CD4-positive, CD25-positive, alpha-beta regulatory T cell (primary cell): Measurements from ENCODE around the gene FBXW10. TPM values are rescaled to one million over a fixed set of nuclear protein-coding genes. Genes with fewer than 3 reads are reported as not detected.
"Not testable (repeated sequence)": the region's sequence is repeated elsewhere in the genome, so short reads cannot be mapped to it uniquely, and the experiment has no call there.

Source experiments
- ATAC-seq, 2 donors: fragments of 150-1000 bp; cut with Tn5 transposase; one replicate each; pipeline ENCODE4 v1.10.0; 2021; ENCODE audit warnings: low read depth in 2 of 2, moderate number of reproducible peaks in 2 of 2, moderate library complexity in 1 of 2
- DNase-seq, 3 donors: peaks; one replicate each; pipeline versions ENCODE4 v3.0.0 to v3.0.0-alpha.2; 2012 to 2022; ENCODE audit warnings: mixed read lengths in 1 of 3
- H3K27ac ChIP-seq: one replicate; pipeline ENCODE4 v1.7.0; 2013; ENCODE audit warnings: mild to moderate bottlenecking, low read length; ENCODE audit not compliant: insufficient read depth, poor library complexity, severe bottlenecking
- H3K27me3 ChIP-seq: one replicate; pipeline ENCODE4 v1.7.0; 2013; ENCODE audit warnings: low read length; ENCODE audit not compliant: control insufficient read depth, insufficient read depth
- H3K36me3 ChIP-seq: one replicate; pipeline ENCODE4 v1.7.0; 2013; ENCODE audit warnings: mild to moderate bottlenecking, low read length, moderate library complexity; ENCODE audit not compliant: control insufficient read depth, insufficient read depth
- H3K4me1 ChIP-seq: 2 replicates; pipeline ENCODE4 v1.7.0; 2013; ENCODE audit warnings: mild to moderate bottlenecking, low read length; ENCODE audit not compliant: insufficient read depth, control insufficient read depth, poor library complexity, severe bottlenecking
- H3K4me3 ChIP-seq: one replicate; pipeline ENCODE4 v1.7.0; 2013; ENCODE audit warnings: low read depth, mild to moderate bottlenecking, low read length, moderate library complexity
- H3K9me3 ChIP-seq, 2 experiments: 1 replicate in 1 of 2; 2 replicates in 1 of 2; pipeline ENCODE4 v1.7.0; 2013; ENCODE audit warnings: low read length in 2 of 2, mild to moderate bottlenecking in 1 of 2, moderate library complexity in 1 of 2; ENCODE audit not compliant: control insufficient read depth in 2 of 2
- H3K27ac Mint-ChIP-seq, 3 donors: one replicate each; pipeline ENCODE4 v1.8.0; 2020 to 2022; ENCODE audit warnings: mild to moderate bottlenecking in 3 of 3, mixed read lengths in 3 of 3, moderate library complexity in 2 of 3
- H3K27me3 Mint-ChIP-seq: one replicate; pipeline ENCODE4 v1.8.0; 2022; ENCODE audit warnings: mild to moderate bottlenecking, mixed read lengths
- H3K36me3 Mint-ChIP-seq: one replicate; pipeline ENCODE4 v1.8.0; 2020; ENCODE audit warnings: mixed read lengths
- H3K4me1 Mint-ChIP-seq, 4 donors: one replicate each; pipeline ENCODE4 v1.8.0; 2020 to 2022; ENCODE audit warnings: mixed read lengths in 4 of 4, mild to moderate bottlenecking in 1 of 4
- H3K4me3 Mint-ChIP-seq, 4 donors: one replicate each; pipeline ENCODE4 v1.8.0; 2020 to 2022; ENCODE audit warnings: mild to moderate bottlenecking in 4 of 4, mixed read lengths in 4 of 4, moderate library complexity in 3 of 4
- H3K9me3 Mint-ChIP-seq, 7 donors: one replicate each; pipeline ENCODE4 v1.8.0; 2020 to 2022; ENCODE audit warnings: mixed read lengths in 7 of 7, mild to moderate bottlenecking in 3 of 7, moderate library complexity in 2 of 7
- polyA plus RNA-seq, 4 donors: library from polyadenylated mRNA; unstranded; fragments of 300-500 nt; fragmentation: Illumina TruSeq; gene quantifications; one replicate each; pipeline ENCODE4 v1.2.3, GENCODE V29; 2021
- total RNA-seq: library from RNA; stranded (reverse); gene quantifications from one replicate; pipeline ENCODE4 v1.2.3, GENCODE V29; 2022

Gene FBXW10
- total and polyA plus RNA-seq, 5 donors from 2014 or later = not detected

GRCh38 chr17:18781805-18782204 is 38.0 kb downstream of the FBXW10 start:
- H3K27me3 Mint-ChIP-seq, H3K27me3 ChIP-seq, H3K36me3 ChIP-seq, H3K36me3 Mint-ChIP-seq, ATAC-seq, H3K9me3 Mint-ChIP-seq, H3K9me3 ChIP-seq, H3K4me1 ChIP-seq: not testable (repeated sequence)
- peak overlapping the region; percentile 88 for H3K27ac ChIP-seq
- H3K27ac Mint-ChIP-seq = peak overlapping the region in 1 of 3 donors; percentile 5
- H3K4me3 ChIP-seq = peak overlapping the region; percentile 32
- DNase-seq = peak in 2 of 3 donors; percentile 3 to 5
- peak overlapping the region in 3 of 4 donors; percentile 61 to 72 (median 63) for H3K4me3 Mint-ChIP-seq
- H3K4me1 Mint-ChIP-seq = peaks cover 4 to 36% (median 17%) of the 10 kb centered on the region in 4 donors

GRCh38 chr17:18785933-18786332 is 42.1 kb downstream of the FBXW10 start:
- H3K36me3 ChIP-seq, H3K27me3 ChIP-seq, ATAC-seq, H3K9me3 ChIP-seq, H3K9me3 Mint-ChIP-seq, H3K4me1 ChIP-seq, H3K27ac Mint-ChIP-seq, H3K4me3 ChIP-seq, H3K27me3 Mint-ChIP-seq, DNase-seq, H3K27ac ChIP-seq: not testable (repeated sequence)
- Mint-ChIP-seq H3K36me3 (peaks cover 12% of the 10 kb centered on the region), H3K4me3 (peak overlapping the region in 1 of 4 donors; percentile 26), H3K4me1 (peaks cover 0 to 55% (median 28%) of the 10 kb centered on the region in 4 donors)

- not testable (repeated sequence) for H3K4me3 ChIP-seq, H3K9me3 Mint-ChIP-seq, H3K27me3 Mint-ChIP-seq, ATAC-seq, H3K4me3 Mint-ChIP-seq, DNase-seq, H3K4me1 ChIP-seq, H3K27ac Mint-ChIP-seq, H3K27me3 ChIP-seq, H3K27ac ChIP-seq, H3K9me3 ChIP-seq, H3K36me3 ChIP-seq
- Mint-ChIP-seq H3K4me1 (peaks cover 0 to 55% (median 28%) of the 10 kb centered on the region in 4 donors), H3K36me3 (peaks cover 12% of the 10 kb centered on the region)
Observed at GRCh38 chr17:18786890-18787289, 43.0 kb downstream of the FBXW10 start.

- not testable (repeated sequence) for H3K36me3 ChIP-seq, H3K9me3 ChIP-seq, H3K9me3 Mint-ChIP-seq, H3K4me3 Mint-ChIP-seq, H3K36me3 Mint-ChIP-seq, H3K27ac ChIP-seq, H3K4me3 ChIP-seq, H3K27ac Mint-ChIP-seq, H3K27me3 ChIP-seq, H3K27me3 Mint-ChIP-seq, H3K4me1 ChIP-seq
- DNase-seq = peak in 1 of 3 donors; percentile 30
- peak; percentile 65 to 67 for ATAC-seq
- peaks cover 4 to 34% (median 20%) of the 10 kb centered on the region in 4 donors for H3K4me1 Mint-ChIP-seq
Observed at GRCh38 chr17:18791402-18791801, 47.5 kb downstream of the FBXW10 start.

GRCh38 chr17:18794841-18795240 is 51.0 kb downstream of the FBXW10 start:
- not testable (repeated sequence) for H3K27me3 Mint-ChIP-seq, DNase-seq, H3K9me3 Mint-ChIP-seq, H3K27ac ChIP-seq, ATAC-seq, H3K27me3 ChIP-seq, H3K4me1 ChIP-seq, H3K4me3 ChIP-seq, H3K9me3 ChIP-seq
- Mint-ChIP-seq H3K36me3 (peaks cover 15% of the 10 kb centered on the region), H3K27ac (peak overlapping the region in 1 of 3 donors; percentile 65), H3K4me3 (peak overlapping the region in 1 of 4 donors; percentile 21), H3K4me1 (peaks cover 4 to 16% (median 9%) of the 10 kb centered on the region in 4 donors)
- peaks cover 12% of the 10 kb centered on the region for H3K36me3 ChIP-seq

GRCh38 chr17:18796887-18797286 is 53.0 kb downstream of the FBXW10 start:
- not testable (repeated sequence) for ATAC-seq
- H3K36me3 Mint-ChIP-seq = peaks cover 18% of the 10 kb centered on the region
- peaks cover 4 to 13% (median 10%) of the 10 kb centered on the region in 4 donors for H3K4me1 Mint-ChIP-seq

GRCh38 chr17:18803458-18804245 is 59.8 kb downstream of the FBXW10 start:
- H3K36me3 Mint-ChIP-seq = peaks cover 12% of the 10 kb centered on the region
- DNase-seq, H3K9me3 Mint-ChIP-seq, H3K27me3 ChIP-seq, H3K4me3 ChIP-seq, H3K27ac ChIP-seq, H3K4me1 ChIP-seq, H3K9me3 ChIP-seq, H3K27ac Mint-ChIP-seq, H3K27me3 Mint-ChIP-seq, H3K4me1 Mint-ChIP-seq, H3K4me3 Mint-ChIP-seq, ATAC-seq: not testable (repeated sequence)
- H3K36me3 ChIP-seq = peaks cover 23% of the 10 kb centered on the region

More at GRCh38 chr17:18796887-18797286, 53.0 kb downstream of the FBXW10 start:
- H3K9me3 ChIP-seq, H3K27me3 Mint-ChIP-seq, H3K4me3 Mint-ChIP-seq, H3K4me3 ChIP-seq, H3K27ac ChIP-seq, H3K9me3 Mint-ChIP-seq, H3K4me1 ChIP-seq, H3K27ac Mint-ChIP-seq, H3K27me3 ChIP-seq, DNase-seq: not testable (repeated sequence)
- peaks cover 21% of the 10 kb centered on the region for H3K36me3 ChIP-seq

GRCh38 chr17:18815924-18816323 is 72.1 kb downstream of the FBXW10 start:
- not testable (repeated sequence) for H3K27me3 Mint-ChIP-seq, H3K36me3 Mint-ChIP-seq

More at GRCh38 chr17:18815924-18816323, 72.1 kb downstream of the FBXW10 start:
- not testable (repeated sequence) for H3K27ac Mint-ChIP-seq, H3K4me3 Mint-ChIP-seq, H3K27ac ChIP-seq, H3K4me3 ChIP-seq, H3K9me3 Mint-ChIP-seq, DNase-seq, H3K36me3 ChIP-seq, H3K4me1 ChIP-seq, H3K4me1 Mint-ChIP-seq, H3K9me3 ChIP-seq, ATAC-seq, H3K27me3 ChIP-seq
